HG03439 (cell line): ENCODE results near the gene TAF1B.

Experiments
- ATAC-seq: cut with Tn5 transposase; IDR thresholded peaks from one replicate; pipeline ENCODE4 v1.9.1; 2021; ENCODE audit warnings: mild to moderate bottlenecking, moderate library complexity; ENCODE audit not compliant: unreplicated experiment

The TAF1B gene

GRCh38 chr2:9937968-9938367 is 94.7 kb downstream of the TAF1B start:
- no peak for ATAC-seq

GRCh38 chr2:9939587-9940485 is 96.6 kb downstream of the TAF1B start:
- ATAC-seq: no peak

- no peak for ATAC-seq
Observed at GRCh38 chr2:9941196-9941995, 98.1 kb downstream of the TAF1B start.

GRCh38 chr2:9941996-9942390 is 98.7 kb downstream of the TAF1B start:
- no peak for ATAC-seq

- no peak for ATAC-seq
Observed at GRCh38 chr2:9944330-9944758, 101.1 kb downstream of the TAF1B start.

- ATAC-seq: no peak
Observed at GRCh38 chr2:9945596-9945995, 102.3 kb downstream of the TAF1B start.

- ATAC-seq: no peak
Observed at GRCh38 chr2:9946076-9946475, 102.8 kb downstream of the TAF1B start.

GRCh38 chr2:9946818-9947217 is 103.5 kb downstream of the TAF1B start:
- ATAC-seq: no peak

GRCh38 chr2:9948721-9949120 is 105.4 kb downstream of the TAF1B start:
- no peak for ATAC-seq

GRCh38 chr2:9949239-9949991 is 106.1 kb downstream of the TAF1B start:
- ATAC-seq: no peak

- ATAC-seq: no peak
Observed at GRCh38 chr2:9949992-9950520, 106.8 kb downstream of the TAF1B start.

- peak; percentile 40 for ATAC-seq
Observed at GRCh38 chr2:9950521-9951271, 107.4 kb downstream of the TAF1B start.

GRCh38 chr2:9951272-9951521 is 107.9 kb downstream of the TAF1B start:
- no peak for ATAC-seq

GRCh38 chr2:9951522-9952285 is 108.4 kb downstream of the TAF1B start, which contains the start of gene GRHL1:
Gene GRHL1 (plus strand): TSS chr2:9951693. CDS start chr2:9951834, 141 bp downstream.
- ATAC-seq: peak; percentile 96

- ATAC-seq: no peak
Observed at GRCh38 chr2:9952286-9952737, 109.0 kb downstream of the TAF1B start.

- no peak for ATAC-seq
Observed at GRCh38 chr2:9952856-9953503, 109.7 kb downstream of the TAF1B start.

GRCh38 chr2:9954136-9954535 is 110.9 kb downstream of the TAF1B start:
- ATAC-seq: no peak

- no peak for ATAC-seq
Observed at GRCh38 chr2:9958057-9958456, 114.8 kb downstream of the TAF1B start.

GRCh38 chr2:9959262-9959661 is 116.0 kb downstream of the TAF1B start:
- no peak for ATAC-seq
